ENCODE results near the gene C1GALT1. TPM values are rescaled to one million over a fixed set of nuclear protein-coding genes. Genes with fewer than 3 reads are reported as not detected.

Gene C1GALT1
- total RNA-seq, 3 donors from 2014 or later, result 39.7 to 42.0 (median 40.4) TPM

DNA sequence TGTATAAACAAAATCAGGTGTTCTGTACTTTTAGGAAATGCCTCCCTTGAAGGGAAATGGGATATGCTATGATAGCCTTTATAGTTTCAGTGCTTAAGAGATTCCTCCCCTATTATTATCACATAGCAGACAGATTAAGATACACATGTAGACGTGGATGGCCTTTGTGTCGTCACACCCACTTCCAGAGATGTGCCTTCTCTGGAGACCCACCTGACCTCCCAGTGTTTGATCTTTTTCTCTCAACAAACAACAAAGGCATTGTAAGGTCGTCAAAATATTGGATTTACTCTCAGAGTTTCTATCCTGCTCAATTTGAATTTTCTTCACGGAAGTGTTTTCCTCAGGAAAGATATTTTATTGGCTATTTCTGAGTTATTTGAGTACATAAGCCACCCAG is 25.7 kb upstream of the C1GALT1 start:
- H3K4me1 Mint-ChIP-seq (ENCODE audit: low read depth), result peaks cover 58% of the 10 kb centered on the region
- DNase-seq (no peak), ATAC-seq (no peak)
- no peaks in the 10 kb centered on the region for H3K36me3 Mint-ChIP-seq (ENCODE audit: insufficient read depth)
- peaks cover 9% of the 10 kb centered on the region for H3K9me3 Mint-ChIP-seq
- no peaks in the 10 kb centered on the region for H3K27me3 Mint-ChIP-seq (ENCODE audit: low read depth)
- H3K4me3 Mint-ChIP-seq, result peak overlapping the region; percentile 57

DNA sequence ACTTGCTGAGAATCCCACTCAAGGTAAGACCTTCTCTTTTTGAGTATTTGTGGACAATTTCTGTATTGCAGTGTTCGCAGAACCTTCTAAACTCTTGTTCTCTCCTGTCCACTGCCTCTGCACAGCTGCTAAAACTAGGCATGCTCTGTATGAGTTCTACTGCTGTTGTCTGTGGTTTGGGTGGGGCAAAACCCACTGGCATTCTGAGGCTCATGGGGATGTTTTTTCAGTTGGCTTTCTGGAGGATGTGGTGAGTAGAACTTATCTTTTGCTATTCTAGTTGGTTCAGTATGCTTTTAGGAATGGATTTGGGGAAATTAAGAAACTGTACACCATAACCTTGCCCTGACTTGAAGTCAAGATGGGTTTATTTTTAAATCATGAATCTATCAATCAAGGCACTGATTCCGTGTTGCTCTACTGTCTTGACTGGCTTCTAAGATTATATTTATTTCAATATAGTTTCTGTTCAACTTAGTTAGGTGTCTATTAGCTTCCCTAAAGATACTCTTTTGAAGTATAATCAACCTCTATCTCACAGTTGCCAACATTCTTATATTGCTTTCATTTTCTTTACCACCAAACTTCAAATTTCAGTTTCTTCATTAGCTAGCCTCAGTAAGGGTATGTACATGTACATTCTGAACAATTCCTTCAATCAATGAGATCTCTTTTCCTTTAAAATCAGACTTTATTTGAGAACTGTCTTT is 25.0 kb upstream of the C1GALT1 start:
- Mint-ChIP-seq H3K36me3 (ENCODE audit: insufficient read depth) (no peaks in the 10 kb centered on the region), H3K4me1 (ENCODE audit: low read depth) (peaks cover 55% of the 10 kb centered on the region), H3K4me3 (peak overlapping the region; percentile 57), H3K9me3 (peaks cover 9% of the 10 kb centered on the region), H3K27me3 (ENCODE audit: low read depth) (no peaks in the 10 kb centered on the region)
- DNase-seq (peak; percentile 11), ATAC-seq (peak; percentile 84 to 89)

DNA sequence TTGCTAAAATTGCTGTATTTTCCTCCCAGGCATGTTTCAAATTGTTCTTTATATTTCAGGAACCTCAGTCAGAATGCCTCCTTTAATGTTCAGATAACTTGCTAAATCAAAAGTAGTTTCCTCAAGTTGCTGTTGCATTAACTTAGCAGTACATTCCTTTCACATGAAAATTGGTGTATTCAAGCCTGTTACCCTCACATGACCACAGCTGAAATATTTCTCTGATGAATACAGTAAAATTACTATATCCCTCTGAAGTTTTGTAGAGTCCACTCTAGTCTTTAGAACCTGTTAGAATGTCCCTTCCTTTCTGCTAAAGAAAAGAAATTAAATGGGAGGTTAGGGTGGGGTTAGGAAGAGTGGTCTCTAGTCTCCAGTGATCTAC is 24.5 kb upstream of the C1GALT1 start:
- no peaks in the 10 kb centered on the region for H3K36me3 Mint-ChIP-seq (ENCODE audit: insufficient read depth)
- ATAC-seq (peak in 1 of 2 donors; percentile 15), DNase-seq (no peak)
- H3K4me3 Mint-ChIP-seq, result peak overlapping the region; percentile 57
- no peaks in the 10 kb centered on the region for H3K27me3 Mint-ChIP-seq (ENCODE audit: low read depth)
- peaks cover 9% of the 10 kb centered on the region for H3K9me3 Mint-ChIP-seq
- peaks cover 53% of the 10 kb centered on the region for H3K4me1 Mint-ChIP-seq (ENCODE audit: low read depth)

DNA sequence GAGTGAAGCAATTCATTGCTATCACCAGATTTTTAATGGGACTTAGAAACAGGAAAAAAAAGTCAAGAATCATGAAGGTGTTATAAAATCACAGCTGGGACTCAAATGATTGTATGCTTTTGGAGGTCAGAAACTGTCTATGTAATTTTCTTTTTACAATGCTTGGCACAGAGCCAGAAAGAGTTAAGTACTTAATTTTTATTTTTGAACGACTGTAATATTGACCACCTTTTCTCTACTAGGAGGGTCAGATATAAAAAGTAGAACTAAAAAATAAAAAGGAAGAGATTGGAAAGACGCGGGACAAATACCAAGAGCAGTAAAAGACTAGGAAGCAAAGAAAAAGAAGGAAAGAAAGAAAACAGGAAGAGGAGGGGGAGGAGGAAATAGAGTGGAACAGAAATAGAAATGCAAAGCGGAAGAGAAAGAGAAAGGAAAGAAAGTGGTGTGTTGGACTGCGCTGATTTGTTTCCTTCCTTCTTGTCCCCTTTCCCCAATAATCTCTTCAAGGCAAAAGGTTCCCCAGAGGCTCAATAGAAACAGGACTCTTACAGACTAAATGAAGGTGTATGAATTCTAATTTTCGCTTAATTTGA is 23.2 kb upstream of the C1GALT1 start:
- no peak for DNase-seq

DNA sequence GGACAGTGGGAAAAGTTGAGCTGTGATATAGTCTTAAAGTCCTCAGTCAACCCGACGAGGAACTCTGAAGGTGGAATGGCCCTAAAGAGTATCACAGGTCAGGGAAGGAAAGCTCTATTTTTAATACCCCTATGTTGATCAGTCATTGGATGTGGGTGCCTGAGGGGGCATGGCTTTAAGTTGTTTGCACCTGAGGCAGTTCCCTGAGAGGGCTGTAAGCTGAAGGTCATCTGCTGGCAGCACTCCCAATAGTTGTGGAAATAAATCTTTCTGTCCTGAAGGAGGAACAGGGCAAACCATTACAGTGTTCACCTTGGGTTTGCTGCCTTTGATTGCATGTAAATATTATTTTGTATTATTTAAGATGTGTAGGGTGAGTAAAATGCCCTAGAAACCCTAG is 17.8 kb upstream of the C1GALT1 start:
- Mint-ChIP-seq H3K4me3 (no peak overlapping the region), H3K9me3 (no peaks in the 10 kb centered on the region), H3K4me1 (ENCODE audit: low read depth) (peaks cover 32% of the 10 kb centered on the region), H3K36me3 (ENCODE audit: insufficient read depth) (peaks cover 9% of the 10 kb centered on the region), H3K27me3 (ENCODE audit: low read depth) (no peaks in the 10 kb centered on the region)
- no peak for DNase-seq
- ATAC-seq, result no peak

More for the DNA sequence above, 23.2 kb upstream of the C1GALT1 start:
- no peak for ATAC-seq
- no peaks in the 10 kb centered on the region for H3K27me3 Mint-ChIP-seq (ENCODE audit: low read depth)
- peaks cover 9% of the 10 kb centered on the region for H3K9me3 Mint-ChIP-seq
- peak overlapping the region; percentile 81 for H3K4me3 Mint-ChIP-seq
- no peaks in the 10 kb centered on the region for H3K36me3 Mint-ChIP-seq (ENCODE audit: insufficient read depth)
- H3K4me1 Mint-ChIP-seq (ENCODE audit: low read depth), result peaks cover 54% of the 10 kb centered on the region

DNA sequence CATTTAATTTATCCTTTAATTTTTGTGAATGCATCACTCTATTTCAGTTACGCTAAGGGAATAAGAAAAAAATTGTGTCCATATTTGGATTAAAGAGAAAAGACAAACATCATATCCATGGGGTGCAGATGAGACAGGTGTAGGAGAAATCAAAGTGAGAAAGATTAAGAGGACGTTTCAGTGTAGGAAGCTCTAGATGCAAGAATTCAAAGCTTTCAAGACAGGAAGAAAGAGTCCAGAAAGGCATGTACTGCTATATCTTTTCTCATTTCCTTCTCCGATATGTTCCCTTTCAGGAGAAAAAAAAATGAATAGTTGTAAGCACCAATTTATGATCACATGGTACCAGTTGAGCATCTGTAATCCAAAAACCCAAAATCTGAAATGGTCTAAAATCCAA is 17.0 kb upstream of the C1GALT1 start:
- Mint-ChIP-seq H3K27me3 (ENCODE audit: low read depth) (no peaks in the 10 kb centered on the region), H3K36me3 (ENCODE audit: insufficient read depth) (peaks cover 9% of the 10 kb centered on the region), H3K4me3 (no peak overlapping the region), H3K4me1 (ENCODE audit: low read depth) (peaks cover 25% of the 10 kb centered on the region), H3K9me3 (no peaks in the 10 kb centered on the region)
- ATAC-seq, result no peak
- DNase-seq, result no peak

DNA sequence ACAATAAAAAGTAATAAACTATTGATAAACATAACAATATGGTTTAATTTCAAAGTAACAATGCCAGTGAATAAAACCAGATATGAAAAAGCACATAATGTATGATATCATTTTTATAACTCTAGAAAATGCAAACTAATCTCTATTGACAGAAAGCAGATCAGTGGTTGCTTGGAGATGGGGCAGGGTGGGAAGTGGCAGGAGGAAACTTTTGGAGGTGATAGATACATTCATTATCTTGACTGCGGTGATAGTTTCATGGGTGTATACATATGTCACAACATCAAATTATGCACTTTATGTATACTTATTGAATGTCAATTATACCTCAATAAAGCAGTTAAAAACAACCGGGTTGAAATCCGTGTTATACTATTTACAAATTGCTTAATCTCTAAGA is 16.0 kb upstream of the C1GALT1 start:
- Mint-ChIP-seq H3K27me3 (ENCODE audit: low read depth) (no peaks in the 10 kb centered on the region), H3K9me3 (peaks cover 5% of the 10 kb centered on the region), H3K36me3 (ENCODE audit: insufficient read depth) (peaks cover 13% of the 10 kb centered on the region), H3K4me3 (no peak overlapping the region), H3K4me1 (ENCODE audit: low read depth) (peaks cover 18% of the 10 kb centered on the region)
- DNase-seq, result no peak
- ATAC-seq, result no peak

DNA sequence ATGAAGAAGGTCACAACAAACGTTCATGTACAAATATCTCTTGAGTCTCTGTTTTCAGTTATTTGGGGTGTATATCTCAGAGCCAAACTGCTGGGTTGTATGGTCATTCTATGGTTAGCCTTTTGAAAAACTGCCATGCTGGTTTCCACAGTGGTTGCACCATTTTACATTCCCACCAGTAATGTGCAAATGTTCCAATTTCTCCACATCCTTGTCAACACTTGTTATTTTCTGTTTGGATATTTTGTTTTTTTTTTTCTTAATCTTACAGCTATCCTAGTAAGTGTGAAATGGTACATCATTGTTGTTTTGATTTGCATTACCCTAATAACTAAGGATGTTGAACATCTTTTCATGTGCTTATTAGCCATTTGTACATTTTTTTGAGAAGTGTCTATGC is 13.0 kb upstream of the C1GALT1 start:
- H3K36me3 Mint-ChIP-seq (ENCODE audit: insufficient read depth), result peaks cover 20% of the 10 kb centered on the region
- ATAC-seq, result no peak
- H3K27me3 Mint-ChIP-seq (ENCODE audit: low read depth), result no peaks in the 10 kb centered on the region

DNA sequence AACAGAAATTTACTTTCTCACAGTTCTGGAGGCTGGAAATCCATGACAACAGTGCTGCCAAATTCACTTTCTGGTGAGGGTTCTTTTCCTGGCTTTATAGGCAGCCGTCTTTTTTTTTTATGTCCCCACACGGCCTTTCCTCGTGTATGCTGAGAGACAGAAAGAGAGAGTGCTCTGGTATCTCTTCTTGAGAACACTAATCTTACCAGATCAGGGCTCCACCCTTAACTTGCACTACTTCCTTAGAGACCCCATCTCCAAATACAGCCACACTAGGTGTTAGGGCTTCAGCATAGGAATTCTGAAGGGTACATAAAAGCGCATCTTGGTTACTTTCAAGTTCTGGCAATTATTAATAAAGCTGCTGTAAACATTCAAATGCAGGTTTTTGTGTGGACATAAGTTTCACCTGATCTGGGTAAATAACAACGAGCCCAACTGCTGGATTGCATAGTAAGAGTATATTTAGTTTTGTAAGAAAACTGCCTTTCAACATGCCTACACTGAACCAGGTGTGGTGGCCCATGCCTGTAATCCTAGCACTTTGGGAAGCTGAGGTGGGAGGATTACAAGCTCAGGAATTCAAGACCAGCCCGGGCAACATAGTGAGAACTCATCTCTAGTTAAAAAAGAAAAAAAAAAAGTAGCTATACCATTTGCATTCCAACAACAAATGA is 8.2 kb upstream of the C1GALT1 start:
- Mint-ChIP-seq H3K4me3 (no peak overlapping the region), H3K4me1 (ENCODE audit: low read depth) (peaks cover 21% of the 10 kb centered on the region), H3K27me3 (ENCODE audit: low read depth) (no peaks in the 10 kb centered on the region), H3K9me3 (peaks cover 23% of the 10 kb centered on the region), H3K36me3 (ENCODE audit: insufficient read depth) (peaks cover 19% of the 10 kb centered on the region)
- DNase-seq (no peak), ATAC-seq (no peak)

More for the DNA sequence above, 13.0 kb upstream of the C1GALT1 start:
- Mint-ChIP-seq H3K4me1 (ENCODE audit: low read depth) (peaks cover 20% of the 10 kb centered on the region), H3K4me3 (no peak overlapping the region), H3K9me3 (peaks cover 18% of the 10 kb centered on the region)
- DNase-seq, result no peak

DNA sequence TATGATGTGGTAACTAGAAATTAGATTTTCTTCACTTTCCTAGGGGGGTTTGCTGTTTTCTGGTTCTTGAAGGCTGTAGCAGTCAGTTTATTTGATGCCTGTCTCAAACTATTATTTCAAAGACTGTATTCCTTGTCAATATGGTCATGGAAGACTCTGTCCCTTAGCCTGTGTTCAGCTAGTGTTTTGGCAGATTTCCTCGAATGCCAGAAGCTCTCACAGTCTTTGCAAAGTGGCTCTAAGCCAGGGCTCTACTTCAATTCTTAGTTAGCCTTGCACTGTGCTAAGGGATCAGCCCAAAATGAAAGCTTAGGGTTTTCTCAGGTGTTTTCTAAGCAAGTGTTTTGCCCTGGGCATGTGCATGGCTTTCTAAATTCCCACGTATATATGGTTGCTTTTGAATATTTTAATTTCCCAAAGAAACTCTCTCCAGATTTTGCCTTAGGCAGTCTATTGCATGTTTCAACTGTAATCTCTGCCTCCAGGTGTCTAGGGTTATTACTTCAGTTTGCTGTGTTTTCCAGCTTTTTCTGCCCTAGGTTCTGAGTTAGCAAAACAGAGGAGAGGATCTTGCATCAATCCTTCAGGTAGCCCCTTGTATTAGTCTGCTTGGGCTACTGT is 7.2 kb upstream of the C1GALT1 start:
- H3K9me3 Mint-ChIP-seq, result peaks cover 23% of the 10 kb centered on the region
- H3K27me3 Mint-ChIP-seq (ENCODE audit: low read depth), result no peaks in the 10 kb centered on the region
- ATAC-seq (no peak), DNase-seq (no peak)
- H3K36me3 Mint-ChIP-seq (ENCODE audit: insufficient read depth), result peaks cover 17% of the 10 kb centered on the region
- no peak overlapping the region for H3K4me3 Mint-ChIP-seq
- H3K4me1 Mint-ChIP-seq (ENCODE audit: low read depth), result peaks cover 21% of the 10 kb centered on the region

DNA sequence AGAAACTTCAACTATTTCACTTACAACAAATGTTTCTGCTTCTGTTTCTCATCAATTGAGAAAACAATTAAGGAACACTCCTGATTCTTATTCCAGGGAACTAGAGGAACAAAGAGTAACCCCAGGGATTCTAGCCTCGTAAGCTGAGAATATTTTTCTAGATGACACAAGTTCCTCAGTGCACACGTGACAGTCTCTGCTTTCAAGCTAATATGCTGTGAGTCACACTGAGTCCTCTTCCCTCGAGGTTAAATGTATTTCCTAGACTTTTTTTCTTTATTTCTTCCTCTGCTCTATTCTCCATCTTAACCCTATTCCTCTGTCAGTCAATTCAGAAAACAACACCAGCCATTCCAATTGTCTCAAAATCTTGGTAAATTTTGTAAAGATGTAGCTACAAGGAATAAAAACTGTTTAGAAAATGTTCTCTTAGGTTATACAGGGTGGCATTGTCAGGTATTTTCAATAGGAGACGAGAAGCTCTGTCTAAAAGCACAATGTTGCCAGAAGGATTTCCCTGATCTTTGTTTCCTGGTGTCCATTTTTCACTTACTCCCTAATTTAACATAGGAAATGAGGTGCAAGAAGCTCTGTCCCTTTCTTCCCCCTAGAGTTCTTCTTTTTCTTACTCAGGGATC is 5.8 kb upstream of the C1GALT1 start:
- Mint-ChIP-seq H3K27me3 (ENCODE audit: low read depth) (no peaks in the 10 kb centered on the region), H3K9me3 (peaks cover 15% of the 10 kb centered on the region), H3K36me3 (ENCODE audit: insufficient read depth) (peaks cover 13% of the 10 kb centered on the region), H3K4me3 (no peak overlapping the region), H3K4me1 (ENCODE audit: low read depth) (peaks cover 24% of the 10 kb centered on the region)
- ATAC-seq, result peak in 1 of 2 donors; percentile 41
- DNase-seq, result no peak

DNA sequence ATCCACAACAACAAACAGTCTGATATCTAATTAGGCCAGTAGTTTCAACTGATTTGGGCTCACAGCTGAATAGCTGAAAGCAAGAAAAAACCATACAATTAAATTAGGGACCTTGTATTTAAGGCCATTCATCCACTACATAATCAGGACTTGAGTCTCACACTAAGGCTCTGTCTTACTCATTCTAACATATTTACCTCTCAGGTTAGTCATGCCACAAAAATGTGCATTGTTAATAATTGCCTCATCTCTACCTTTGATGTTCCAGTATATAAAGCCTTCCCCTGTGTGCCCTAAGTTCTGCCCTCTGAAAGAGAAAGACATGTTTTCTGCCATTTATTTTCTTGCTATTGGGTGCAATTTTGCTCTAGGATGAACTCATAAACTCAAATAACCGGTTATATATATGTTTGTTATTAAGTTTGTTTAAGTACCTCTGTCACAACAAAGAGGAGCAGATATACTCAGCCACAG is 5.3 kb upstream of the C1GALT1 start:
- ATAC-seq, result peak in 1 of 2 donors; percentile 10
- Mint-ChIP-seq H3K27me3 (ENCODE audit: low read depth) (no peaks in the 10 kb centered on the region), H3K9me3 (peaks cover 13% of the 10 kb centered on the region), H3K4me1 (ENCODE audit: low read depth) (peaks cover 22% of the 10 kb centered on the region), H3K4me3 (no peak overlapping the region), H3K36me3 (ENCODE audit: insufficient read depth) (peaks cover 13% of the 10 kb centered on the region)
- no peak for DNase-seq

DNA sequence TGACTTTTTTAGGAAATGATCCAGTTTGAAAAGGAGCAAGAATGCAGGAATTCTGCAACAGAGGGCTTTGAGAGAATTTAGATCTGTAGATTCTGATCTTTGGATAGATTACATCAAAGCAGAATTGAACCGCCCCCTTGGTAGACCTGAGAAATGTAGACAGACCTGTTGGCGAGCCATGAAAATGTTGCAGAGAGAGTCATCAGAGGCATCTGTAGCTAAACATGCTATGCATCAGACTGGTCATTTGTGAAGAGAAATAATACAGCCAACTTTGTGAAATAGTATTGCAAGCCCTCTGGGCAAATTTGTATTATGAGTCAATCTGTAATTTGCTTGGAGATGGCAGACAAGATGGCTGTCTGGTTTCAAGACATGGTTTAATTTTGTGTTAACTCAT is 4.3 kb upstream of the C1GALT1 start:
- Mint-ChIP-seq H3K9me3 (peaks cover 5% of the 10 kb centered on the region), H3K4me1 (ENCODE audit: low read depth) (peaks cover 18% of the 10 kb centered on the region), H3K27me3 (ENCODE audit: low read depth) (no peaks in the 10 kb centered on the region), H3K36me3 (ENCODE audit: insufficient read depth) (peaks cover 6% of the 10 kb centered on the region), H3K4me3 (no peak overlapping the region)
- ATAC-seq (no peak), DNase-seq (no peak)

DNA sequence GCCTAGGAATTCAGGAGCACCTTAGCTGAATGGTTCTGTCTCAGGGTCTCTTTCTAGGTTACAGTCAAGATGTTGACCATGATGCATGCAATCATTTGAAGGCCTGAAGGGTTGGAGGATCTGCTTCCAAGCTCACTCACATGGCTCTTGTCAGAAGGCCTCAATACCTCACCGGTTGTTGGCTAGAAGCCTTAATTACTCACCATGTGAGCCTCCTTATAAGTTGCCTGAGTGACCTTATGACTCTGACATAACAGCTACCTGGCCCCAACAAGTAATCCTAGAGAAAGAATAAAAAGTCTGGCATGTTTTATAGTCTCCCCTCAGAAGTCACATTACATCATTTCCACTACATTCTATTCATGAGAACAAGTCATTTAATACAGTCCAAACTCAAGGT is 3.4 kb upstream of the C1GALT1 start:
- Mint-ChIP-seq H3K9me3 (peaks cover 5% of the 10 kb centered on the region), H3K4me1 (ENCODE audit: low read depth) (peaks cover 23% of the 10 kb centered on the region), H3K27me3 (ENCODE audit: low read depth) (no peaks in the 10 kb centered on the region), H3K4me3 (no peak overlapping the region), H3K36me3 (ENCODE audit: insufficient read depth) (peaks cover 6% of the 10 kb centered on the region)
- ATAC-seq (no peak), DNase-seq (no peak)

All from activated T-cell treated with anti-CD3 and anti-CD28 coated beads, Interleukin-2, amount 50 U/mL, for 4 hours (primary cell).